Nephron progenitor cell (in vitro differentiated cells): ENCODE measurements around the gene GSTO1.

Experiments used
- DNase-seq: peaks from one replicate; pipeline ENCODE4 v3.0.0; 2021
- H3K27ac Mint-ChIP-seq: 2 replicates; pipeline ENCODE4 v1.8.0; 2021; ENCODE audit warnings: mild to moderate bottlenecking, moderate library complexity, mixed read lengths
- H3K27me3 Mint-ChIP-seq: 2 replicates; pipeline ENCODE4 v1.8.0; 2021; ENCODE audit warnings: mild to moderate bottlenecking, low read depth, mixed read lengths; ENCODE audit not compliant: poor library complexity
- H3K36me3 Mint-ChIP-seq: 2 replicates; pipeline ENCODE4 v1.8.0; 2021; ENCODE audit warnings: low read depth, mixed read lengths
- H3K4me1 Mint-ChIP-seq: 2 replicates; pipeline ENCODE4 v1.8.0; 2021; ENCODE audit warnings: mixed read lengths
- H3K4me3 Mint-ChIP-seq: 2 replicates; pipeline ENCODE4 v1.8.0; 2021; ENCODE audit warnings: mild to moderate bottlenecking, moderate library complexity, mixed read lengths
- H3K9me3 Mint-ChIP-seq: 2 replicates; pipeline ENCODE4 v1.8.0; 2021; ENCODE audit warnings: mild to moderate bottlenecking, moderate library complexity, mixed read lengths
- CTCF ChIP-seq: fragments of 200-600 bp; sonication (generic); IDR thresholded peaks from 2 replicates; pipeline ENCODE4 v1.5.0; 2021; ENCODE audit warnings: antibody characterized with exemption

Gene GSTO1

DNA sequence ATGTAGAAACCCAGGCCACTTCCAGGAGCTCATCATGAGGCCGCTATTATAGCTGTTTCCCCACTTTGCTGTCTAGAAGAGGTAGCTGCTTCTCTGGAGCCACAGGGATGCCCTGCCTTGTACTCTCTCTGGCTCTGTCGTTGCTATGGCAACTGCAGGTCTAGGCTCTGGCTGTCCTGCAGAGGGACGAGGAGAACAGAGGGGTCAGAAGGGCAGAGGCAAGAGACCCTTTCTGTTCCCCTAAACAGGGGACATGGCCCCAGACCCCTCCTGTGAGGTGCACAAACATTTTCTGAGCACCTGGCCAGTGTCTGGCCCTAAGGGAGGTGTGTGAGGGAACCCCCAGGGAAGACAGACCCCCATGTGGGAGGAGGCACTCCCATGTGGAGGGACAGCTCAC is 52.2 kb downstream of the GSTO1 start:
- H3K27me3 Mint-ChIP-seq, result peaks cover 3% of the 10 kb centered on the region
- DNase-seq, result no peak
- TF ChIP-seq CTCF, result no peak
- no peak overlapping the region for H3K4me3 Mint-ChIP-seq
- H3K27ac Mint-ChIP-seq, result no peak overlapping the region
- peaks cover 23% of the 10 kb centered on the region for H3K36me3 Mint-ChIP-seq
- H3K9me3 Mint-ChIP-seq, result peaks cover 10% of the 10 kb centered on the region
- peaks cover 34% of the 10 kb centered on the region for H3K4me1 Mint-ChIP-seq

DNA sequence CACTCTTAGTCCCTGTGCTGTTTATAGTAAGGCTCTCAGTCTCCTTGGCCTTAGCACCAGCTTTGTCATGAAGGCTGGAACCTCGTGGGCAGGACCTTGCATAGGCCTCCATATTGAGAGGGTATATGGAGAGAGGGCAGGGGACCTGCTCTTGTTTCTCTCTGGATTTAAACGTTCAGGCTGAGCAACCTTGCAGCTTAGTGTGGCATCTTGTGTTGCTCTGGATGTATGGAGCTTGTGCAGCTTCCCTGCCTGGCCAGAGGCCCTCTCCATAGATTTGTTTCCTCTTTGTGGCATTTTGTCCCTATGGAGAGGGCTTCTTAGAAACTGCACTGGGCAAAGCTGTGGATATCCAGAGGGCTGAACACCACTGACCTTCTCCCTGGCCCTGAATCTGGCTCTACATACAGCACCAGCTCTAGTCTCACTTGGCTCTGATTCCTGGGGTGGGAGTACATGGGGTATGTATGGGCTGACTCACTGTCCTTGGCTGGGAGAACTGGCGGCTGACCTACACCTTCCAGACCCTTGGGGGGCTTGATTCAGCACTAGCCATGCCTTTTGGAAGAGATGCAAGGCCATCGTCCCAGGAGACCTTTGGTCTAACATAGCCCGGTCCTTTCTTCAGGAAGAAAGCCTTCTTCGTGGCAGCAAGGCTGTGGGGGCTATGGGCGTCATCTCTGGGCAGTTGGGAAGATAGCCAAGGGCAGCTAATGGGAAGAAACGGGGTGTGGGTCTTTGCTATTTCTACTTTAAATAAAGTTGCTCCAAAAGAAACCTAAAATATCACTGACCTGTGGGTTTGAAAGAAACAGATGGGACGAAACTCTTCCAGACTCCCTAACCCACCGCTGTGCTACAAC is 53.1 kb downstream of the GSTO1 start:
- DNase-seq, result no peak
- TF ChIP-seq CTCF, result no peak
- Mint-ChIP-seq H3K4me1 (peaks cover 34% of the 10 kb centered on the region), H3K4me3 (no peak overlapping the region), H3K36me3 (peaks cover 32% of the 10 kb centered on the region), H3K27ac (no peak overlapping the region), H3K27me3 (no peaks in the 10 kb centered on the region), H3K9me3 (peaks cover 10% of the 10 kb centered on the region)

DNA sequence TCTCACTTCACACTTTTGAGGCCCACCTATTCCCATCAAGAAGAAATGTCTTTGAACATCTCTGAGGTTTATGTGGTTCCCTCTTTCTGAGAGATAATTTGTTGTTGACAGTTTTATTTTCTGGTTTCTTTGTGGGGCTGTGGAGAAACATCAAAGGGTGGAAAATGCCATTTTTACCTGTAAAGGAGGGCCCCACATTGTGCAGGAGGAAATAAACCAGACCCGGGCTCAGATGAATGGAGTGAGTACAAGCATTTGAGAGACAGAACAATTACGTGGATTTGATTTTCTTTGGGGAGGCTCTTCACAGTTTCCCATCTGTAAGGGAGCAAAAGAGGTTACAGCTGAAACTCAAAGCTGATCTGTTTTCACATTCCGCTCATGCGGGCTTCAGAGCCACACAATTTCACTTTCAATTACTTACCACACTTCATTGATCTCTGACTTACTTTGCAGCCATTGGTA is 53.8 kb downstream of the GSTO1 start:
- Mint-ChIP-seq H3K9me3 (peaks cover 4% of the 10 kb centered on the region), H3K27me3 (no peaks in the 10 kb centered on the region), H3K27ac (no peak overlapping the region), H3K4me3 (no peak overlapping the region), H3K36me3 (peaks cover 32% of the 10 kb centered on the region), H3K4me1 (peaks cover 34% of the 10 kb centered on the region)
- no peak for DNase-seq
- no peak for TF ChIP-seq CTCF

GRCh38 chr10:104309980-104310978 is 55.6 kb downstream of the GSTO1 start:
- Mint-ChIP-seq H3K27ac (no peak overlapping the region), H3K4me1 (peaks cover 28% of the 10 kb centered on the region), H3K27me3 (no peaks in the 10 kb centered on the region), H3K36me3 (peaks cover 28% of the 10 kb centered on the region), H3K4me3 (no peak overlapping the region), H3K9me3 (no peaks in the 10 kb centered on the region)
- TF ChIP-seq CTCF, result no peak
- no peak for DNase-seq

DNA sequence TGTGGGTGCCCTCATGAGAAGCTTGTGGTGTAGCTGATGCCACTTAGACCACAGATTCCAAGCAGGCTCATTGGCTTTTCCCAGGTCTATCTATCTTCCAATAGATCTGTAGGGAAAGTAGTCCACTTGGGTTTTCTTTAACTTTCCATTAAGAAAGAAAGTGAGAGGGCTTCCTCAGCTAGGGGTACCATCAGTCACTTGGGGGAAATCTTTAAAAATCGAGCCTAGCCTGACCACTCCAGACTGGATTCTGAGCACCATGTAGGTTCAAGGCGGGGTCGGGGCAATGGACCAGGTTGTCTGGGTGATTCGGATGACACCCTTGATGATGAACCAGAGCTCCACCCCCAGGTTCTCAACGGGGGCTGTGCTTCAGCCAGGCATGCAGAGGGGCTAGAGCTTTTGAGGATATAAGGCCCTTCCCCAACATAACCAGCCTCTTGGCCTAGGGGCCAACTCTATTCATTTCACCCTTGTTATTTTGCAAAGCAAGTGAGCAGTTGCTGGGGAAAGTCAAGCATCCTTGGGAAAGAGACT is 56.6 kb downstream of the GSTO1 start:
- Mint-ChIP-seq H3K27ac (no peak overlapping the region), H3K4me1 (peaks cover 20% of the 10 kb centered on the region), H3K36me3 (peaks cover 35% of the 10 kb centered on the region), H3K4me3 (no peak overlapping the region), H3K9me3 (no peaks in the 10 kb centered on the region), H3K27me3 (no peaks in the 10 kb centered on the region)
- no peak for TF ChIP-seq CTCF
- DNase-seq, result no peak
